Measurements from ENCODE around the gene WDR27.

WDR27 gene

GRCh38 chr6:169689287-169689686 is 12.5 kb downstream of the WDR27 start:
- no peak overlapping the region for H3K4me3 ChIP-seq (ENCODE audit: insufficient read depth, low read length, poor library complexity, severe bottlenecking)
- no peak overlapping the region for H2AFZ ChIP-seq (ENCODE audit: low read depth, low read length, severe bottlenecking)
- H3K9ac ChIP-seq (ENCODE audit: low read length): no peak overlapping the region
- H3K79me2 ChIP-seq (ENCODE audit: insufficient read depth, low read length): peaks cover 30% of the 10 kb centered on the region; the same call in 1 of the 2 replicates
- peaks cover 38% of the 10 kb centered on the region for H3K36me3 ChIP-seq (ENCODE audit: low read length)
- H3K9me2 ChIP-seq (replicated peaks; ENCODE audit: insufficient read depth, low read length): no peaks in the 10 kb centered on the region
- H3K27me3 ChIP-seq (ENCODE audit: low read length): no peaks in the 10 kb centered on the region
- no peak overlapping the region for H3K27ac ChIP-seq (ENCODE audit: low read depth, low read length)
- peaks cover 14% of the 10 kb centered on the region; the same call in 1 of the 2 replicates for H3K9me3 ChIP-seq (ENCODE audit: insufficient read depth, low read length)
- 0 out of 2 replicates have a peak, but pooled peaks cover 3% of the 10 kb centered on the region for H3F3A ChIP-seq (ENCODE audit: insufficient read depth)
- TF ChIP-seq EZH2phosphoT487 (conservative IDR thresholded peaks at IDR 0.05; ENCODE audit: low read length) (no peak), CTCF (IDR thresholded peaks at IDR 0.05; ENCODE audit: insufficient read depth, low read length, poor library complexity, severe bottlenecking) (no peak)
- H4K20me1 ChIP-seq (ENCODE audit: low read depth, low read length): no peaks in the 10 kb centered on the region
- no peak overlapping the region for H3K4me2 ChIP-seq (ENCODE audit: low read depth, low read length, poor library complexity, severe bottlenecking)

GRCh38 chr6:169685860-169686259 is 16.0 kb downstream of the WDR27 start:
- H4K20me1 ChIP-seq (ENCODE audit: low read depth, low read length): no peaks in the 10 kb centered on the region
- H3K9ac ChIP-seq (ENCODE audit: low read length): no peak overlapping the region
- H3K27me3 ChIP-seq (ENCODE audit: low read length): no peaks in the 10 kb centered on the region
- no peak overlapping the region for H3K4me3 ChIP-seq (ENCODE audit: insufficient read depth, low read length, poor library complexity, severe bottlenecking)
- H3K27ac ChIP-seq (ENCODE audit: low read depth, low read length): no peak overlapping the region
- no peak overlapping the region for H2AFZ ChIP-seq (ENCODE audit: low read depth, low read length, severe bottlenecking)
- peaks cover 14% of the 10 kb centered on the region; the same call in 1 of the 2 replicates for H3K9me3 ChIP-seq (ENCODE audit: insufficient read depth, low read length)
- no peaks in the 10 kb centered on the region for H3F3A ChIP-seq (ENCODE audit: insufficient read depth)
- H3K4me2 ChIP-seq (ENCODE audit: low read depth, low read length, poor library complexity, severe bottlenecking): no peak overlapping the region
- TF ChIP-seq CTCF (IDR thresholded peaks at IDR 0.05; ENCODE audit: insufficient read depth, low read length, poor library complexity, severe bottlenecking) (no peak), EZH2phosphoT487 (conservative IDR thresholded peaks at IDR 0.05; ENCODE audit: low read length) (no peak)
- peaks cover 17% of the 10 kb centered on the region; the same call in 1 of the 2 replicates for H3K79me2 ChIP-seq (ENCODE audit: insufficient read depth, low read length)
- H3K9me2 ChIP-seq (replicated peaks; ENCODE audit: insufficient read depth, low read length): no peaks in the 10 kb centered on the region
- peaks cover 42% of the 10 kb centered on the region for H3K36me3 ChIP-seq (ENCODE audit: low read length)

- Histone ChIP-seq H3K4me3 (ENCODE audit: insufficient read depth, low read length, poor library complexity, severe bottlenecking) (no peak overlapping the region), H3K4me2 (ENCODE audit: low read depth, low read length, poor library complexity, severe bottlenecking) (no peak overlapping the region), H3K79me2 (ENCODE audit: insufficient read depth, low read length) (peaks cover 16% of the 10 kb centered on the region; the same call in 1 of the 2 replicates), H3K9ac (ENCODE audit: low read length) (no peak overlapping the region), H3K36me3 (ENCODE audit: low read length) (peaks cover 46% of the 10 kb centered on the region), H2AFZ (ENCODE audit: low read depth, low read length, severe bottlenecking) (no peak overlapping the region), H4K20me1 (ENCODE audit: low read depth, low read length) (no peaks in the 10 kb centered on the region), H3K27ac (ENCODE audit: low read depth, low read length) (no peak overlapping the region), H3F3A (ENCODE audit: insufficient read depth) (no peaks in the 10 kb centered on the region), H3K9me3 (ENCODE audit: insufficient read depth, low read length) (peaks cover 14% of the 10 kb centered on the region; the same call in 1 of the 2 replicates), H3K27me3 (ENCODE audit: low read length) (no peaks in the 10 kb centered on the region), H3K9me2 (replicated peaks; ENCODE audit: insufficient read depth, low read length) (no peaks in the 10 kb centered on the region)
- TF ChIP-seq CTCF (IDR thresholded peaks at IDR 0.05; ENCODE audit: insufficient read depth, low read length, poor library complexity, severe bottlenecking): no peak
- TF ChIP-seq EZH2phosphoT487 (conservative IDR thresholded peaks at IDR 0.05; ENCODE audit: low read length): no peak
Measured at GRCh38 chr6:169684056-169684455, 17.8 kb downstream of the WDR27 start.
